HEK293 (cell line): ENCODE results near the gene DSC2.
A peak's percentile ranks its signal among the peaks of the same experiment; 100 is the strongest.

ENCODE experiments used
- CTCF ChIA-PET: fragments of 350-600 bp; formaldehyde crosslinking; extraction: SDS; loops from one replicate; lab custom pipeline; 2021; ENCODE audit warnings: antibody characterized with exemption; lab: Yijun Ruan, JAX
- POLR2A ChIA-PET: fragments of 300-600 bp; formaldehyde crosslinking; extraction: SDS; loops from one replicate; lab custom pipeline; 2020; ENCODE audit warnings: antibody characterized with exemption, inconsistent platforms; lab: Yijun Ruan, JAX
- H3K27ac ChIP-seq: fragments of 200-500 bp; sonication (Bioruptor generic); 2 replicates; pipeline ENCODE4 v1.5.1; 2014; ENCODE audit warnings: low read depth, low read length, control low read depth, inconsistent platforms; ENCODE audit errors: extremely low read depth
- H3K36me3 ChIP-seq, 2 experiments: fragments of 200-500 bp in 1 of 2; sonication (Bioruptor generic) in 1 of 2; 1 replicate in 1 of 2; 2 replicates in 1 of 2; pipeline ENCODE4 v1.5.1; 2014 to 2017; ENCODE audit warnings: inconsistent platforms in 2 of 2, low read length in 2 of 2; ENCODE audit not compliant: control insufficient read depth in 2 of 2, insufficient read depth in 1 of 2
- H3K4me1 ChIP-seq: fragments of 200-500 bp; sonication (Bioruptor generic); 2 replicates; pipeline ENCODE4 v1.5.1; 2014; ENCODE audit warnings: mild to moderate bottlenecking, low read length, inconsistent platforms; ENCODE audit not compliant: control insufficient read depth, insufficient read depth
- H3K4me3 ChIP-seq: 2 replicates; pipeline ENCODE4 v1.5.1; 2011; ENCODE audit warnings: low read depth, mild to moderate bottlenecking, control low read depth, low read length, moderate library complexity
- H3K9me3 ChIP-seq: fragments of 200-500 bp; sonication (Bioruptor generic); 2 replicates; pipeline ENCODE4 v1.5.1; 2014; ENCODE audit warnings: low read depth, low read length, inconsistent platforms; ENCODE audit not compliant: control insufficient read depth, insufficient read depth
- GLI4 ChIP-seq: fragments of 450-650 bp; formaldehyde crosslinking; IDR thresholded peaks from 2 replicates; pipeline ENCODE4 v1.5.1; 2016; ENCODE audit warnings: missing biosample characterization, missing genetic modification characterization
- YY1 ChIP-seq: fragments of 450-650 bp; formaldehyde crosslinking; IDR thresholded peaks from 2 replicates; pipeline ENCODE4 v1.5.1; 2018; ENCODE audit warnings: missing biosample characterization, missing genetic modification characterization
- ZBTB44 ChIP-seq: fragments of 450-650 bp; IDR thresholded peaks from 2 replicates; pipeline ENCODE4 v1.5.1; 2018; ENCODE audit warnings: missing biosample characterization, mild to moderate bottlenecking, missing genetic modification characterization
- ZFP3 ChIP-seq: fragments of 450-650 bp; formaldehyde crosslinking; IDR thresholded peaks from 2 replicates; pipeline ENCODE4 v1.5.1; 2016; ENCODE audit warnings: low read depth, missing biosample characterization, missing genetic modification characterization
- ZNF10 ChIP-seq: fragments of 450-650 bp; formaldehyde crosslinking; IDR thresholded peaks from 2 replicates; pipeline ENCODE4 v1.5.1; 2017; ENCODE audit warnings: missing biosample characterization, missing genetic modification characterization
- ZNF146 ChIP-seq: fragments of 450-650 bp; formaldehyde crosslinking; IDR thresholded peaks from 2 replicates; pipeline ENCODE4 v1.5.1; 2016; ENCODE audit warnings: missing biosample characterization, missing genetic modification characterization
- ZNF2 ChIP-seq: fragments of 450-650 bp; formaldehyde crosslinking; IDR thresholded peaks from 2 replicates; pipeline ENCODE4 v1.5.1; 2016; ENCODE audit warnings: missing biosample characterization, missing genetic modification characterization
- ZNF221 ChIP-seq: fragments of 450-650 bp; formaldehyde crosslinking; IDR thresholded peaks from 2 replicates; pipeline ENCODE4 v1.5.1; 2017; ENCODE audit warnings: missing biosample characterization, missing genetic modification characterization, borderline replicate concordance
- ZNF24 ChIP-seq: fragments of 450-650 bp; formaldehyde crosslinking; IDR thresholded peaks from 2 replicates; pipeline ENCODE4 v1.5.1; 2016; ENCODE audit warnings: missing biosample characterization, missing genetic modification characterization
- ZNF394 ChIP-seq: fragments of 450-650 bp; formaldehyde crosslinking; IDR thresholded peaks from 2 replicates; pipeline ENCODE4 v1.5.1; 2016; ENCODE audit warnings: missing biosample characterization, missing genetic modification characterization, mild to moderate bottlenecking, moderate library complexity, borderline replicate concordance
- ZNF416 ChIP-seq: fragments of 450-650 bp; formaldehyde crosslinking; IDR thresholded peaks from 2 replicates; pipeline ENCODE4 v1.5.1; 2016; ENCODE audit warnings: missing biosample characterization, missing genetic modification characterization
- ZNF549 ChIP-seq: fragments of 450-650 bp; IDR thresholded peaks from 2 replicates; pipeline ENCODE4 v1.5.1; 2018; ENCODE audit warnings: missing biosample characterization, missing genetic modification characterization, mild to moderate bottlenecking, inconsistent platforms, moderate library complexity
- ZNF580 ChIP-seq: fragments of 450-650 bp; formaldehyde crosslinking; IDR thresholded peaks from 2 replicates; pipeline ENCODE4 v1.5.1; 2016; ENCODE audit warnings: missing biosample characterization, missing genetic modification characterization
- ZNF623 ChIP-seq: fragments of 450-650 bp; formaldehyde crosslinking; IDR thresholded peaks from 2 replicates; pipeline ENCODE4 v1.5.1; 2016; ENCODE audit warnings: missing biosample characterization, missing genetic modification characterization
- ZNF626 ChIP-seq: fragments of 450-650 bp; sonication (Bioruptor Pico); formaldehyde crosslinking; IDR thresholded peaks from 2 replicates; pipeline ENCODE4 v1.5.1; 2018; ENCODE audit warnings: missing biosample characterization, missing genetic modification characterization, inconsistent platforms
- ZNF76 ChIP-seq: fragments of 450-650 bp; formaldehyde crosslinking; IDR thresholded peaks from 2 replicates; pipeline ENCODE4; 2016; ENCODE audit warnings: low read depth, missing biosample characterization, missing genetic modification characterization, borderline replicate concordance
- ZSCAN18 ChIP-seq: fragments of 450-650 bp; formaldehyde crosslinking; IDR thresholded peaks from 2 replicates; pipeline ENCODE4 v1.5.1; 2016; ENCODE audit warnings: missing biosample characterization, missing genetic modification characterization
- ZSCAN5A ChIP-seq: fragments of 450-650 bp; formaldehyde crosslinking; IDR thresholded peaks from 2 replicates; pipeline ENCODE4 v1.5.1; 2016; ENCODE audit warnings: missing biosample characterization, missing genetic modification characterization

Gene DSC2

GRCh38 chr18:31093294-31093693, 8.9 kb downstream of the DSC2 start:
- no peak overlapping the region for H3K27ac ChIP-seq
- no peak overlapping the region for H3K4me3 ChIP-seq
- peaks cover 8 to 45% of the 10 kb centered on the region in 2 experiments; a peak in 2 of 3 replicates for H3K36me3 ChIP-seq
- TF ChIP-seq ZNF549 (tag by site-specific recombination): no peak
- peak; percentile 57; the same call in 1 of the 2 replicates for TF ChIP-seq ZNF146 (tag by site-specific recombination)
- TF ChIP-seq ZNF580 (tag by site-specific recombination): 0 out of 2 replicates have a peak, but pooled peaks have one; percentile 14
- ChIA-PET CTCF (no interaction called here), POLR2A (no interaction called here)
- H3K4me1 ChIP-seq: no peaks in the 10 kb centered on the region
- no peaks in the 10 kb centered on the region for H3K9me3 ChIP-seq

GRCh38 chr18:31091350-31091749, 10.9 kb downstream of the DSC2 start:
- no peak overlapping the region for H3K27ac ChIP-seq
- no peaks in the 10 kb centered on the region for H3K4me1 ChIP-seq
- no peak for TF ChIP-seq ZNF76 (tag by site-specific recombination)
- no peak for TF ChIP-seq ZNF394 (tag by site-specific recombination)
- no peaks in the 10 kb centered on the region for H3K9me3 ChIP-seq
- no peak overlapping the region for H3K4me3 ChIP-seq
- CTCF ChIA-PET: interaction anchor here (0.6 kb wide), 1 partner anchor 11 kb away, joined by 3 read pairs; no protein-coding TSS in a partner anchor
- POLR2A ChIA-PET: no interaction called here
- peaks cover 11 to 64% of the 10 kb centered on the region in 2 experiments; a peak in 2 of 3 replicates for H3K36me3 ChIP-seq

- peaks cover 11 to 82% of the 10 kb centered on the region in 2 experiments; a peak in 2 of 3 replicates for H3K36me3 ChIP-seq
- no peaks in the 10 kb centered on the region for H3K4me1 ChIP-seq
- ChIA-PET CTCF (interaction anchor here (0.8 kb wide), 1 partner anchor 118 kb away, joined by 3 read pairs; no protein-coding TSS in a partner anchor), POLR2A (no interaction called here)
- no peak overlapping the region for H3K4me3 ChIP-seq
- TF ChIP-seq YY1: no peak
- TF ChIP-seq GLI4 (tag by site-specific recombination): no peak
- no peak for TF ChIP-seq ZNF24 (tag by site-specific recombination)
- no peak for TF ChIP-seq ZNF623 (tag by site-specific recombination)
- no peak for TF ChIP-seq ZNF2 (tag by site-specific recombination)
- no peak for TF ChIP-seq ZNF10
- TF ChIP-seq ZNF221 (tag by site-specific recombination): no peak
- no peak for TF ChIP-seq ZNF416 (tag by site-specific recombination)
- no peak for TF ChIP-seq ZBTB44 (tag by site-specific recombination)
- TF ChIP-seq ZNF626 (tag by site-specific recombination): no peak
- TF ChIP-seq ZFP3 (tag by site-specific recombination): no peak
- TF ChIP-seq ZSCAN18: no peak
- no peak for TF ChIP-seq ZSCAN5A (tag by site-specific recombination)
- no peak overlapping the region for H3K27ac ChIP-seq
- H3K9me3 ChIP-seq: no peaks in the 10 kb centered on the region
Observed at GRCh38 chr18:31088532-31088931, 13.7 kb downstream of the DSC2 start.
